A549 (cell line): ENCODE data around the gene HDLBP. TPM values are rescaled to one million over a fixed set of nuclear protein-coding genes. Genes with fewer than 3 reads are reported as not detected.

Experiments used
- ATOH8 ChIP-seq: fragments of 250-450 bp; sonication (Bioruptor Pico); IDR thresholded peaks from 2 replicates; pipeline ENCODE4 v1.5.0; 2020; ENCODE audit warnings: low read depth, mild to moderate bottlenecking, moderate library complexity
- BCL3 ChIP-seq: fragments of >200 bp; sonication (Bioruptor Twin); formaldehyde crosslinking; IDR thresholded peaks from 3 replicates; pipeline ENCODE4 v1.6.1; 2016
- CBX2 ChIP-seq: fragments of 200-600 bp; sonication (generic); IDR thresholded peaks from 2 replicates; pipeline ENCODE4 v1.6.1; 2016; ENCODE audit warnings: low read depth, mild to moderate bottlenecking, borderline replicate concordance
- E2F6 ChIP-seq: IDR thresholded peaks from 2 replicates; pipeline ENCODE4 v1.6.1; 2012; ENCODE audit warnings: low read depth, borderline replicate concordance
- EHF ChIP-seq: fragments of 250-450 bp; sonication (Bioruptor Pico); IDR thresholded peaks from 2 replicates; pipeline ENCODE4 v1.5.0; 2020; ENCODE audit warnings: mild to moderate bottlenecking
- EHMT2 ChIP-seq: fragments of 200-600 bp; sonication (generic); IDR thresholded peaks from 2 replicates; pipeline ENCODE4 v1.6.1; 2016; ENCODE audit warnings: antibody characterized with exemption, low read depth, mild to moderate bottlenecking, moderate library complexity
- ELK1 ChIP-seq: fragments of 150-350 bp; IDR thresholded peaks from 2 replicates; pipeline ENCODE4 v1.6.1; 2014; ENCODE audit warnings: low read depth, mild to moderate bottlenecking, low read length
- ESRRA ChIP-seq: fragments of 150-350 bp; IDR thresholded peaks from 2 replicates; pipeline ENCODE4 v1.6.1; 2014; ENCODE audit warnings: mild to moderate bottlenecking, low read length, borderline replicate concordance
- FOSB ChIP-seq: fragments of 250-450 bp; sonication (Bioruptor Pico); IDR thresholded peaks from 2 replicates; pipeline ENCODE4 v1.5.0; 2020; ENCODE audit warnings: mild to moderate bottlenecking, moderate library complexity
- HDAC2 ChIP-seq: fragments of 200-600 bp; sonication (generic); IDR thresholded peaks from 2 replicates; pipeline ENCODE4 v1.6.1; 2016
- HEYL ChIP-seq: fragments of 250-450 bp; sonication (Bioruptor Pico); IDR thresholded peaks from 2 replicates; pipeline ENCODE4 v1.8.0; 2021; ENCODE audit warnings: mild to moderate bottlenecking, moderate library complexity
- HOXB13 ChIP-seq: fragments of 250-450 bp; sonication (Bioruptor Pico); IDR thresholded peaks from 2 replicates; pipeline ENCODE4 v1.5.0; 2020; ENCODE audit warnings: low read depth, mild to moderate bottlenecking, moderate library complexity
- HOXB5 ChIP-seq: fragments of 250-450 bp; sonication (Bioruptor Pico); IDR thresholded peaks from 2 replicates; pipeline ENCODE4 v1.5.0; 2020; ENCODE audit warnings: mild to moderate bottlenecking, moderate library complexity
- JUN ChIP-seq, 2 experiments: fragments of >200 bp; sonication (Bioruptor Twin); formaldehyde crosslinking; IDR thresholded peaks; 2 replicates in 1 of 2; 3 replicates in 1 of 2; pipeline ENCODE4 v1.6.1; 2016 to 2017
- JUNB ChIP-seq: fragments of >200 bp; sonication (Bioruptor Twin); formaldehyde crosslinking; IDR thresholded peaks from 2 replicates; pipeline ENCODE4 v1.6.1; 2016
- KDM5A ChIP-seq: fragments of 200-600 bp; sonication (generic); IDR thresholded peaks from 2 replicates; pipeline ENCODE4 v1.6.1; 2016; ENCODE audit warnings: antibody characterized with exemption, mild to moderate bottlenecking
- MAX ChIP-seq: IDR thresholded peaks from 2 replicates; pipeline ENCODE4 v1.6.1; 2012
- MAZ ChIP-seq: fragments of 150-350 bp; IDR thresholded peaks from 2 replicates; pipeline ENCODE4 v1.6.1; 2014; ENCODE audit warnings: antibody characterized with exemption, low read depth, low read length, borderline replicate concordance
- NFE2L2 ChIP-seq: fragments of 150-350 bp; conservative IDR thresholded peaks from 2 replicates; pipeline ENCODE4 v1.6.1; 2014; ENCODE audit warnings: low read length
- POLR2A ChIP-seq: IDR thresholded peaks from 2 replicates; pipeline ENCODE4 v1.6.1; 2012; ENCODE audit warnings: mild to moderate bottlenecking, low read length
- RARB ChIP-seq: fragments of 250-450 bp; sonication (Bioruptor Pico); IDR thresholded peaks from 2 replicates; pipeline ENCODE4 v1.8.0; 2021; ENCODE audit warnings: mild to moderate bottlenecking, moderate library complexity
- RNF2 ChIP-seq: fragments of 200-600 bp; sonication (generic); IDR thresholded peaks from 2 replicates; pipeline ENCODE4 v1.6.1; 2016; ENCODE audit warnings: low read depth, mild to moderate bottlenecking, antibody characterized with exemption, moderate library complexity, borderline replicate concordance
- SREBF2 ChIP-seq: fragments of 450-650 bp; IDR thresholded peaks from 2 replicates; pipeline ENCODE4 v1.6.1; 2014; ENCODE audit warnings: mild to moderate bottlenecking, moderate library complexity
- TFCP2L1 ChIP-seq: fragments of 250-450 bp; sonication (Bioruptor Pico); IDR thresholded peaks from 2 replicates; pipeline ENCODE4 v1.5.0; 2021; ENCODE audit warnings: mild to moderate bottlenecking
- TP53 ChIP-seq: fragments of 250-450 bp; sonication (Bioruptor Pico); IDR thresholded peaks from 2 replicates; pipeline ENCODE4 v1.5.0; 2021; ENCODE audit warnings: mild to moderate bottlenecking, moderate library complexity
- ZC3H11A ChIP-seq: fragments of 450-650 bp; IDR thresholded peaks from 2 replicates; pipeline ENCODE4 v1.6.1; 2014; ENCODE audit warnings: antibody characterized with exemption, mild to moderate bottlenecking
- ZSCAN20 ChIP-seq: fragments of 250-450 bp; sonication (Bioruptor Pico); IDR thresholded peaks from 2 replicates; pipeline ENCODE4 v1.8.0; 2022; ENCODE audit warnings: mild to moderate bottlenecking, moderate library complexity
- polyA plus RNA-seq, 4 experiments: library from polyadenylated mRNA; depleted of rRNA in 3 of 4; stranded (reverse); fragments of >200 nt; fragmentation: RNase III in 1 of 4; extraction: RNeasy Plus Mini Kit Qiagen cat#74134 plus additional on column Dnase treatment in 1 of 4; gene quantifications; 2 replicates in 3 of 4; 3 replicates in 1 of 4; pipeline ENCODE4 v1.2.3, GENCODE V29; 2011 to 2017
- TF ChIP-seq, protein P1 (sequence below): fragments of 250-450 bp; sonication (Bioruptor Pico); IDR thresholded peaks from 2 replicates; pipeline ENCODE4 v1.5.0; 2021; ENCODE audit warnings: mild to moderate bottlenecking, moderate library complexity, borderline replicate concordance
- TF ChIP-seq, protein P2 (sequence below): fragments of 200-600 bp; sonication (generic); IDR thresholded peaks from 2 replicates; pipeline ENCODE4 v1.6.1; 2016; ENCODE audit warnings: antibody characterized with exemption, mild to moderate bottlenecking, moderate library complexity

Gene HDLBP
- polyA plus RNA-seq, 2 of the 4 experiments (the other 2 are of a cell fraction): 248 to 292 TPM

DNA sequence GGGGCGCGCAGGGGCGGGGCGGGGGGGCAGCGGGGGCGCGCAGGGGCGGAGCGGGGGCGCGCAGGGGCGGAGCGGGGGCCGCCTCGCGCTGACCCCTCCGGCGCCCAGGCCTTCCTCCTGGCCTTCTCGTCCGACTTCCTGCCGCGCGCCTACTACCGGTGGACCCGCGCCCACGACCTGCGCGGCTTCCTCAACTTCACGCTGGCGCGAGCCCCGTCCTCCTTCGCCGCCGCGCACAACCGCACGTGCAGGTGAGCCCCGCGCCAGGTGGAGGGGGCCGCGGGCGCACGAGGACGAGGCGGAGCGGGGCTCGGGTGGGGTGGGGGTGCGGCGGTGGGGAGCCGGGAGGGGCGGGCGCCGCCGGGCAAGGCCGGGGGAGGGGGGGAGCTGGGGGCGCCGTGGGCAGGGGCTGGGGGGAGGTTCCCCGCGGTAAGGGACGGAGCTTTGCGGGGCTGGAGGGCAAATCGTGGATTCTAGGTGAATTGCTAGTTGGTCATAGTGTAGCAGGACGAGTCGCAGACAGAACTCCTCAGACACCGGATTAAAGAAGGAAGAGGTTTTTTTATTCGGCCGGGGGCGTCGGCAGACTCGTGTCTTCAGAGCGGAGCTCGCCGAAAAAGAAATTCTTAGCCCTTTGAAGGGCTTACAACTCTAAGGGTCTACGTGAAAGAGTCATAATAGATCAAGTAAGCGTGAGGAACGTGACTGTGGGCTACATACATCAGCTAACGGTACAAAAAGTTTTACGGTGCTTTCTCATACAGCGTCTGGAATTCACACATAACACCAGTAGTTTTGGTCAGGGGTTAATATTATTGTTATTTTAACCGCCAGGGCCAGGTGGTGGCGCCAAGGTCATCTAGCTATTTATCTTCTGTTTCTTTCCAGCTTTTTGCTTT lies 97.1 kb downstream of the HDLBP start (continued):
- TF ChIP-seq BCL3: no peak
- TF ChIP-seq JUN (IDR thresholded peaks at IDR 0.05): no peak
- TF ChIP-seq E2F6: peak; percentile 72
- TF ChIP-seq KDM5A: no peak
- TF ChIP-seq TFCP2L1 (CRISPR knock-in tag): no peak
- TF ChIP-seq EHF (CRISPR knock-in tag): no peak
- no peak for TF ChIP-seq ZSCAN20 (CRISPR knock-in tag)
- no peak for TF ChIP-seq JUNB
- TF ChIP-seq HDAC2: no peak
- peak; percentile 43; the same call in 1 of the 2 replicates for TF ChIP-seq ATOH8
- no peak for TF ChIP-seq RNF2
- TF ChIP-seq HOXB13 (CRISPR knock-in tag): no peak
- TF ChIP-seq ELK1: no peak
- TF ChIP-seq HEYL: no peak
- no peak for TF ChIP-seq NFE2L2
- TF ChIP-seq, protein P1, sequence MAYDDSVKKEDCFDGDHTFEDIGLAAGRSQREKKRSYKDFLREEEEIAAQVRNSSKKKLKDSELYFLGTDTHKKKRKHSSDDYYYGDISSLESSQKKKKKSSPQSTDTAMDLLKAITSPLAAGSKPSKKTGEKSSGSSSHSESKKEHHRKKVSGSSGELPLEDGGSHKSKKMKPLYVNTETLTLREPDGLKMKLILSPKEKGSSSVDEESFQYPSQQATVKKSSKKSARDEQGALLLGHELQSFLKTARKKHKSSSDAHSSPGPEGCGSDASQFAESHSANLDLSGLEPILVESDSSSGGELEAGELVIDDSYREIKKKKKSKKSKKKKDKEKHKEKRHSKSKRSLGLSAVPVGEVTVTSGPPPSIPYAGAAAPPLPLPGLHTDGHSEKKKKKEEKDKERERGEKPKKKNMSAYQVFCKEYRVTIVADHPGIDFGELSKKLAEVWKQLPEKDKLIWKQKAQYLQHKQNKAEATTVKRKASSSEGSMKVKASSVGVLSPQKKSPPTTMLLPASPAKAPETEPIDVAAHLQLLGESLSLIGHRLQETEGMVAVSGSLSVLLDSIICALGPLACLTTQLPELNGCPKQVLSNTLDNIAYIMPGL: no peak
- no peak for TF ChIP-seq CBX2
- no peak for TF ChIP-seq ESRRA
- TF ChIP-seq HOXB5 (CRISPR knock-in tag): no peak
- TF ChIP-seq ZC3H11A: no peak
- TF ChIP-seq, protein P2, sequence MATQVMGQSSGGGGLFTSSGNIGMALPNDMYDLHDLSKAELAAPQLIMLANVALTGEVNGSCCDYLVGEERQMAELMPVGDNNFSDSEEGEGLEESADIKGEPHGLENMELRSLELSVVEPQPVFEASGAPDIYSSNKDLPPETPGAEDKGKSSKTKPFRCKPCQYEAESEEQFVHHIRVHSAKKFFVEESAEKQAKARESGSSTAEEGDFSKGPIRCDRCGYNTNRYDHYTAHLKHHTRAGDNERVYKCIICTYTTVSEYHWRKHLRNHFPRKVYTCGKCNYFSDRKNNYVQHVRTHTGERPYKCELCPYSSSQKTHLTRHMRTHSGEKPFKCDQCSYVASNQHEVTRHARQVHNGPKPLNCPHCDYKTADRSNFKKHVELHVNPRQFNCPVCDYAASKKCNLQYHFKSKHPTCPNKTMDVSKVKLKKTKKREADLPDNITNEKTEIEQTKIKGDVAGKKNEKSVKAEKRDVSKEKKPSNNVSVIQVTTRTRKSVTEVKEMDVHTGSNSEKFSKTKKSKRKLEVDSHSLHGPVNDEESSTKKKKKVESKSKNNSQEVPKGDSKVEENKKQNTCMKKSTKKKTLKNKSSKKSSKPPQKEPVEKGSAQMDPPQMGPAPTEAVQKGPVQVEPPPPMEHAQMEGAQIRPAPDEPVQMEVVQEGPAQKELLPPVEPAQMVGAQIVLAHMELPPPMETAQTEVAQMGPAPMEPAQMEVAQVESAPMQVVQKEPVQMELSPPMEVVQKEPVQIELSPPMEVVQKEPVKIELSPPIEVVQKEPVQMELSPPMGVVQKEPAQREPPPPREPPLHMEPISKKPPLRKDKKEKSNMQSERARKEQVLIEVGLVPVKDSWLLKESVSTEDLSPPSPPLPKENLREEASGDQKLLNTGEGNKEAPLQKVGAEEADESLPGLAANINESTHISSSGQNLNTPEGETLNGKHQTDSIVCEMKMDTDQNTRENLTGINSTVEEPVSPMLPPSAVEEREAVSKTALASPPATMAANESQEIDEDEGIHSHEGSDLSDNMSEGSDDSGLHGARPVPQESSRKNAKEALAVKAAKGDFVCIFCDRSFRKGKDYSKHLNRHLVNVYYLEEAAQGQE: no peak
- TF ChIP-seq MAZ: no peak
- TF ChIP-seq SREBF2: no peak
- no peak for TF ChIP-seq FOSB (CRISPR knock-in tag)
- TF ChIP-seq MAX: peak; percentile 53
- TF ChIP-seq RARB (CRISPR knock-in tag): no peak
- peak; percentile 43 for TF ChIP-seq POLR2A
- TF ChIP-seq TP53 (CRISPR knock-in tag): no peak
- no peak for TF ChIP-seq EHMT2
